CD4-positive, alpha-beta T cell treated with Interleukin-6 at 100 ng/mL for 8 hours (primary cell): ENCODE data around the gene AIFM3.

Source experiments
- DNase-seq: peaks from one replicate; pipeline ENCODE4 v3.0.0-alpha.2; 2020; ENCODE audit warnings: mixed read lengths, low spot score

AIFM3 gene

GRCh38 chr22:21009638-21010425 lies 42.8 kb downstream of the AIFM3 start:
- DNase-seq, result no peak

- no peak for DNase-seq
Measured at GRCh38 chr22:21010426-21011113, 43.5 kb downstream of the AIFM3 start.

- no peak for DNase-seq
Measured at GRCh38 chr22:21012446-21013407, 45.7 kb downstream of the AIFM3 start.

GRCh38 chr22:21013657-21014201 lies 46.7 kb downstream of the AIFM3 start:
- no peak for DNase-seq

- DNase-seq, result peak; percentile 87
Measured at GRCh38 chr22:21014202-21014725, 47.2 kb downstream of the AIFM3 start.

- no peak for DNase-seq
Measured at GRCh38 chr22:21014726-21015465, 47.8 kb downstream of the AIFM3 start, which contains the start of gene P2RX6. P2RX6 (plus strand) TSS chr22:21015165; CDS start chr22:21015175, 10 bp downstream.

GRCh38 chr22:21015466-21016006 lies 48.5 kb downstream of the AIFM3 start:
- no peak for DNase-seq

- DNase-seq, result no peak
Measured at GRCh38 chr22:21016644-21017420, 49.8 kb downstream of the AIFM3 start.

- no peak for DNase-seq
Measured at GRCh38 chr22:21018314-21018713, 51.3 kb downstream of the AIFM3 start.

GRCh38 chr22:21020802-21021429 lies 53.9 kb downstream of the AIFM3 start:
- DNase-seq, result no peak

GRCh38 chr22:21022507-21022906 lies 55.5 kb downstream of the AIFM3 start:
- no peak for DNase-seq

- no peak for DNase-seq
Measured at GRCh38 chr22:21022955-21023614, 56.0 kb downstream of the AIFM3 start.

- peak; percentile 26 for DNase-seq
Measured at GRCh38 chr22:21025266-21025665, 58.2 kb downstream of the AIFM3 start.

GRCh38 chr22:21025763-21026755 lies 59.0 kb downstream of the AIFM3 start:
- no peak for DNase-seq

GRCh38 chr22:21026783-21027692 lies 60.0 kb downstream of the AIFM3 start:
- DNase-seq, result no peak
